Gastroesophageal sphincter (tissue), 3 donors: ENCODE results near the gene MPP2.

Experiments
- EP300 ChIP-seq: sonication (generic); formaldehyde crosslinking; IDR thresholded peaks from one replicate; pipeline ENCODE4 v1.6.1; 2017; ENCODE audit warnings: antibody characterized with exemption, mild to moderate bottlenecking
- POLR2A ChIP-seq, 2 donors: fragments of 450-650 bp; IDR thresholded peaks; one replicate each; pipeline ENCODE4 v1.6.1; 2017; ENCODE audit warnings: antibody characterized with exemption in 2 of 2, mild to moderate bottlenecking in 2 of 2, moderate library complexity in 1 of 2
- POLR2AphosphoS5 ChIP-seq: sonication (generic); formaldehyde crosslinking; IDR thresholded peaks from one replicate; pipeline ENCODE4 v1.6.1; 2017; ENCODE audit warnings: antibody characterized with exemption
- TF ChIP-seq, protein P1 (sequence below), 4 experiments: fragments of 200-600 bp in 2 of 4; fragments of 450-650 bp in 2 of 4; sonication (generic) in 1 of 4; IDR thresholded peaks; one replicate each; pipeline ENCODE4 v1.5.1; 2017 to 2019; ENCODE audit warnings: antibody characterized with exemption in 4 of 4, mild to moderate bottlenecking in 2 of 4, moderate library complexity in 2 of 4

DNA sequence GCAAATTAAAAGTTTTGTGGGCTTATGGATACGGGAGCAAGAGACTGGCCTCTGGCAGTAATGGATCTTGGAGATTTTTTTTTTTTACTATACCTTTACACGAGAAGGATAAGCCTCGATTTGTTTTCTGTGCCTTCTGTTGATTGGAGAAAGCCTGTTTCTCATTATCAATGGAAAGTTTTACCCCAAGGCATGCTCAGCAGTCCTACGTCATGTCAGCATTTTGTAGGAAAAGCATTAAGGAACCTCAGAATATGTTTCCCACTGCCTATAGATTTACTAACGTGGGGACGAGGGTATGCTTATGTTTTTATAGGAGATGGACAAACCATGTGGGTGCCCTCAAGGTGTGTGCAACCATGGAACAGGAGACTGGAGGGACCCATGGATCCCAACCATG lies 33.5 kb downstream of the MPP2 start:
- TF ChIP-seq, protein P1, sequence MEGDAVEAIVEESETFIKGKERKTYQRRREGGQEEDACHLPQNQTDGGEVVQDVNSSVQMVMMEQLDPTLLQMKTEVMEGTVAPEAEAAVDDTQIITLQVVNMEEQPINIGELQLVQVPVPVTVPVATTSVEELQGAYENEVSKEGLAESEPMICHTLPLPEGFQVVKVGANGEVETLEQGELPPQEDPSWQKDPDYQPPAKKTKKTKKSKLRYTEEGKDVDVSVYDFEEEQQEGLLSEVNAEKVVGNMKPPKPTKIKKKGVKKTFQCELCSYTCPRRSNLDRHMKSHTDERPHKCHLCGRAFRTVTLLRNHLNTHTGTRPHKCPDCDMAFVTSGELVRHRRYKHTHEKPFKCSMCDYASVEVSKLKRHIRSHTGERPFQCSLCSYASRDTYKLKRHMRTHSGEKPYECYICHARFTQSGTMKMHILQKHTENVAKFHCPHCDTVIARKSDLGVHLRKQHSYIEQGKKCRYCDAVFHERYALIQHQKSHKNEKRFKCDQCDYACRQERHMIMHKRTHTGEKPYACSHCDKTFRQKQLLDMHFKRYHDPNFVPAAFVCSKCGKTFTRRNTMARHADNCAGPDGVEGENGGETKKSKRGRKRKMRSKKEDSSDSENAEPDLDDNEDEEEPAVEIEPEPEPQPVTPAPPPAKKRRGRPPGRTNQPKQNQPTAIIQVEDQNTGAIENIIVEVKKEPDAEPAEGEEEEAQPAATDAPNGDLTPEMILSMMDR (IDR thresholded peaks at IDR 0.05): no peak
- TF ChIP-seq POLR2A (IDR thresholded peaks at IDR 0.05) (no peak), POLR2AphosphoS5 (no peak), EP300 (no peak)
